ENCODE results near the gene MXRA7. TPM values are rescaled to one million over a fixed set of nuclear protein-coding genes. Genes with fewer than 3 reads are reported as not detected.

The MXRA7 gene
- total RNA-seq, 4 donors from 2014 or later, result 124 to 230 (median 197) TPM

DNA sequence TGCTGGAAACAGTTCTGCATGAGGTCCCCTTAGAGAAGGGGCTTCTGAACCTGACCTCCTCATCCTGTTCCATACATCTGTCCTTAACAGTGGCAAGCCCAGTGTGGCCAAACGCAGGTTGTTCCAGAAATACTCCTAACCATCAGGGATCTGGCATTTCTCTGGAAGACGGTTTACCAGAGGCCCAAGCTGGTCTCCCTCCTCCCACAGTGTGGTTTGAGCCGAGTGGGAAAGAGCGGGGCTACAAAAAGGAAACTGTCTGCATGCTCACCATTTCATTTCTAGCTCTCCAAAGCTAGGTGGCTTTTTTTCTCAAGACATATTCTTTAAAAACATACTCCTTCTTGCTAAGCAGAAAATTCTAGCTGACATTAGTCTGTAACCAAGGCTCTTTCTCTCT, 6.0 kb downstream of the MXRA7 start:
- peaks cover 0 to 70% (median 41%) of the 10 kb centered on the region in 4 donors for H3K4me1 ChIP-seq
- no peaks in the 10 kb centered on the region for H3K27me3 ChIP-seq
- H3K27ac ChIP-seq, result peak overlapping the region in 1 of 4 donors; percentile 29
- H3K36me3 ChIP-seq, result no peaks in the 10 kb centered on the region
- 60 to 62% methylated on average over 4 of the region's 4 CpGs for WGBS, 2 donors
- TF ChIP-seq POLR2A (IDR thresholded peaks at IDR 0.05) (no peak), EP300 (IDR thresholded peaks at IDR 0.05) (no peak)
- TF ChIP-seq, protein P1, sequence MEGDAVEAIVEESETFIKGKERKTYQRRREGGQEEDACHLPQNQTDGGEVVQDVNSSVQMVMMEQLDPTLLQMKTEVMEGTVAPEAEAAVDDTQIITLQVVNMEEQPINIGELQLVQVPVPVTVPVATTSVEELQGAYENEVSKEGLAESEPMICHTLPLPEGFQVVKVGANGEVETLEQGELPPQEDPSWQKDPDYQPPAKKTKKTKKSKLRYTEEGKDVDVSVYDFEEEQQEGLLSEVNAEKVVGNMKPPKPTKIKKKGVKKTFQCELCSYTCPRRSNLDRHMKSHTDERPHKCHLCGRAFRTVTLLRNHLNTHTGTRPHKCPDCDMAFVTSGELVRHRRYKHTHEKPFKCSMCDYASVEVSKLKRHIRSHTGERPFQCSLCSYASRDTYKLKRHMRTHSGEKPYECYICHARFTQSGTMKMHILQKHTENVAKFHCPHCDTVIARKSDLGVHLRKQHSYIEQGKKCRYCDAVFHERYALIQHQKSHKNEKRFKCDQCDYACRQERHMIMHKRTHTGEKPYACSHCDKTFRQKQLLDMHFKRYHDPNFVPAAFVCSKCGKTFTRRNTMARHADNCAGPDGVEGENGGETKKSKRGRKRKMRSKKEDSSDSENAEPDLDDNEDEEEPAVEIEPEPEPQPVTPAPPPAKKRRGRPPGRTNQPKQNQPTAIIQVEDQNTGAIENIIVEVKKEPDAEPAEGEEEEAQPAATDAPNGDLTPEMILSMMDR (IDR thresholded peaks at IDR 0.05), result no peak
- no peaks in the 10 kb centered on the region for H3K9me3 ChIP-seq
- H3K4me3 ChIP-seq, result no peak overlapping the region
- no peak for DNase-seq (ENCODE audit: low spot score in 2 of 2)

DNA sequence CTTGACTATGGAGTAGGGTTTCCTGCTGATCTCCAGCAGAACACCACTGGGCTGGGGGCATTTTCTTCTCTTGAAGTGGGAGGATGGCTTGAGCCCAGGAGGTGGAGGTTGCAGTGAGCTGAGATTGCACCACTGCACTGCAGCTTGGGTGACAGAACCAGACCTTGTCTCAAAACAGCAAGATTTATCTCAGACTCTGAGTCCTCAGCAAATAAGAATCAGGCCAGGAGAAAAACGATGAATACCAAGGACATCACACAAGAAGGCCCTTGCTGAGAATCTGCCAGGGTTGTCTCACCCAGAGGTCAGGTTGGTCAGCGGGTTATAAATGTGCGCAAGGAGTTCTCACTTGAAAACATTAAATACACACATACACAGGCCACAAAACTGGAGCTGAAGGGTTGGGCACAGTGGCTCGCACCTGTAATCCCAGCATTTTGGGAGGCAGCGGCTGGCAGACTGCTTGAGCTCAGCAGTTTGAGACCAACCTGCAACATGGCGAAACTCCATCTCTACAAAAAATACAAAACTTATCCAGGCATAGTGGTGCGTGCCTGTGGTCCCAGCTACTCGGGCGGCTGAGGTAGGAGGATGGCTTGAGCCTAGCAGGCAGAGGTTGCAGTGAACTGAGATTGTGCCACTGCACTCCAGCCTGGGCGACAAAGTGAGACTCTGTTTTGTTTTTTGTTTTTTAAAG, 7.7 kb downstream of the MXRA7 start:
- no peak for TF ChIP-seq POLR2A (IDR thresholded peaks at IDR 0.05)
- TF ChIP-seq, protein P1 (IDR thresholded peaks at IDR 0.05), result no peak
- TF ChIP-seq EP300 (IDR thresholded peaks at IDR 0.05), result no peak
- Histone ChIP-seq H3K9me3 (no peaks in the 10 kb centered on the region), H3K4me1 (peaks cover 0 to 69% (median 33%) of the 10 kb centered on the region in 4 donors), H3K4me3 (no peak overlapping the region), H3K36me3 (no peaks in the 10 kb centered on the region), H3K27me3 (no peaks in the 10 kb centered on the region), H3K27ac (no peak overlapping the region)
- no peak for DNase-seq (ENCODE audit: low spot score in 2 of 2)
- WGBS, 2 donors, result 88% methylated on average over 10 of the region's 10 CpGs

DNA sequence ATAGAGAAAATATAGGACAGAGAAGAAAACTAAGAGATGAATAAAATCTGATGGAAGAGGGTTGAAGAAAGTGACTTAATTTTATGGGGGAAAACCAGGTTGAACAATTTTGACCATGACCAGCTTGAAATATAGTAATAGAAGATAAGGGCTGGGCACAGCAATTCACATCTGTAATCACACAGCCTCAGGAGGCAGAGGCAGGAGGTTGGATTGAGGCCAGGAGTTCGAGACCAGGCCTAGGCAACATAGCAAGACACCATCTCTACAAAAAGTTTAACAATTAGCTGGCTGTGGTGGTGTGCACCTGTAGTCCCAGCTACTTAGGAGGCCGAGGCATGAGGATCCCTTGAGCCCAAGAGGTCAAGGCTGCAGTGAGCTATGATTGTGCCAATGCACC, 8.7 kb downstream of the MXRA7 start:
- H3K27me3 ChIP-seq, result no peaks in the 10 kb centered on the region
- H3K9me3 ChIP-seq, result no peaks in the 10 kb centered on the region
- H3K4me3 ChIP-seq, result no peak overlapping the region
- no peak for TF ChIP-seq POLR2A (IDR thresholded peaks at IDR 0.05)
- H3K27ac ChIP-seq, result peak overlapping the region in 2 of 4 donors; percentile 81 to 90
- H3K4me1 ChIP-seq, result peaks cover 0 to 69% (median 36%) of the 10 kb centered on the region in 4 donors
- no peaks in the 10 kb centered on the region for H3K36me3 ChIP-seq
- DNase-seq (ENCODE audit: low spot score in 2 of 2), result no peak
- WGBS, 2 donors, result 33 to 52% methylated on average over 2 of the region's 2 CpGs

DNA sequence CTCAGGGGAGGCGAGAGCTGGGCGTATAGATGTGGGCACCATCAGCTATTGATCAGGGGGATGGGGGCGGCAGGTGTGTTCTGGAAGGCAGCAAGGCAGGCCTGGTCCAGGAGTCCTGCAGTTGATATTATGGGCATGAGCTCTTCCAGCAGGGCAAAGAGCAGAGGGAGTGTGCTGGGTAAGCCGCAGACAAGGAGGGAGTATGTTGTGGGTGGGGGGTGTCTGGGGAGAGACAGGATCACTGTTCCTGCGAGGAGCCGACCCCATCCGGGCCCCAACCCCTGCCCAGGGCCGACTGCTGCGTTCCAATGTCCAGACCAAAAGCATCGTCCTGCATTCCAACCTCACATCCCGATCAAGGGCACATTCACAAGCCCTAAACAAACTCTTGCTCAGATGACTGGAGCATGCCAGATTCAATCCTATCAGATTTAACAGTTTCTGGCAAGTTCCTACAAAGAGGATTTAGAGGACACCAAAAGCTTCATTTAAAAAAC, 9.2 kb downstream of the MXRA7 start:
- Histone ChIP-seq H3K27me3 (no peaks in the 10 kb centered on the region), H3K9me3 (no peaks in the 10 kb centered on the region), H3K27ac (peak overlapping the region in 3 of 4 donors; percentile 11 to 90 (median 81)), H3K4me3 (no peak overlapping the region), H3K4me1 (peaks cover 0 to 69% (median 38%) of the 10 kb centered on the region in 4 donors), H3K36me3 (no peaks in the 10 kb centered on the region)
- TF ChIP-seq EP300 (IDR thresholded peaks at IDR 0.05) (no peak), POLR2A (IDR thresholded peaks at IDR 0.05) (no peak)
- TF ChIP-seq, protein P1 (IDR thresholded peaks at IDR 0.05), result no peak
- no peak for DNase-seq (ENCODE audit: low spot score in 2 of 2)
- 33 to 39% methylated on average over 11 of the region's 11 CpGs for WGBS, 2 donors

DNA sequence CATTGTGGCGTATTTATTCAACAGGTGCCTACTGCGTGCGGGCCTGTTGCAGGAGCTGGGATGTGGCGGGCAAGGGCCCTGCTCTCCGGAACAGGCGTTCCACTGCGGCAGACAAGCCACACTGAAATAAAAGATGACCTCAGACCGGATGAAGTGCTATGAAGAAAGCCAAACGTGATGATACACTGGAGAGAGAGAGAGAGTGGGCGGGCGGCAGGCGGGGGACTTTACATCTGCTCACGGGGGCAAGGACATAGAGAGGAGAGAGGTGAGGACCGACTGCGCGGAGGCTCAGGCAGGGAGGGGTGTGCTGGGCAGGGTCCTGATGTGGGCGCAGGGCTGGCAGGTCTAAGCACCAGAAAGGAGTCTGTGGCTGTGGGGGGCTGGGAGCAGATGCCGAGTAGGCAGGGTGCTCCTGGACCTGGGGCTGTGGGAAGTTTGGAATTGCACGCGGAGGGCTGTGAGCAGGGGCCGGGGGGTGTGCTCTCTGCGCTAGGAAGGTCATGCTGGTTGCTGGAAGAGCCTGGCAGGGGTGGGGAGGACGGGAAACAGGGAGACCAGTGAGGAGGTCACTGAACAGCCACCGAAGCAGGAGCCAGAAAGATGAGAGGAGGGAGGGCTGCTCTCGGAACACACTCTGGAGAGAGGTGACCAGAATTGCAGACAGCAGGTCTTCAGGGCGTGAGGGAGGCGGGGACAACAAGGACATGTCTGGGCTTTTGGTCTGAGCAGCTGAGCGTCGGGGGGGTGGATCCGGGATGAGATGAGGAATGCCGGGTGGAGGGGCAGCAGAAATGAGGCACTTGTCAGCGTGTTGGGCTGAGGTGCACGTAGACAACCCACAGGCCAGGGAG, 9.9 kb downstream of the MXRA7 start:
- H3K4me1 ChIP-seq, result peaks cover 0 to 75% (median 40%) of the 10 kb centered on the region in 4 donors
- peak; percentile 43 to 54 for DNase-seq (ENCODE audit: low spot score in 2 of 2)

More for the DNA sequence above, 9.9 kb downstream of the MXRA7 start:
- no peaks in the 10 kb centered on the region for H3K9me3 ChIP-seq
- WGBS, 2 donors, result 18 to 22% methylated on average over 32 to 33 of the region's 33 CpGs
- TF ChIP-seq, protein P1 (IDR thresholded peaks at IDR 0.05), result no peak
- TF ChIP-seq EP300 (IDR thresholded peaks at IDR 0.05) (peak in 1 of 2 donors; percentile 60), POLR2A (IDR thresholded peaks at IDR 0.05) (no peak)
- H3K27me3 ChIP-seq, result no peaks in the 10 kb centered on the region
- H3K27ac ChIP-seq, result peak overlapping the region; percentile 11 to 90 (median 74)
- H3K4me3 ChIP-seq, result peak overlapping the region in 3 of 4 donors; percentile 13 to 30 (median 16)
- no peaks in the 10 kb centered on the region for H3K36me3 ChIP-seq
